HK-2 (cell line): ENCODE measurements around the gene LTB4R2.

Experiments used
- DNase-seq: peaks from one replicate; pipeline ENCODE4 v3.0.0-alpha.2; 2018; ENCODE audit not compliant: unreplicated experiment

Gene LTB4R2

DNA sequence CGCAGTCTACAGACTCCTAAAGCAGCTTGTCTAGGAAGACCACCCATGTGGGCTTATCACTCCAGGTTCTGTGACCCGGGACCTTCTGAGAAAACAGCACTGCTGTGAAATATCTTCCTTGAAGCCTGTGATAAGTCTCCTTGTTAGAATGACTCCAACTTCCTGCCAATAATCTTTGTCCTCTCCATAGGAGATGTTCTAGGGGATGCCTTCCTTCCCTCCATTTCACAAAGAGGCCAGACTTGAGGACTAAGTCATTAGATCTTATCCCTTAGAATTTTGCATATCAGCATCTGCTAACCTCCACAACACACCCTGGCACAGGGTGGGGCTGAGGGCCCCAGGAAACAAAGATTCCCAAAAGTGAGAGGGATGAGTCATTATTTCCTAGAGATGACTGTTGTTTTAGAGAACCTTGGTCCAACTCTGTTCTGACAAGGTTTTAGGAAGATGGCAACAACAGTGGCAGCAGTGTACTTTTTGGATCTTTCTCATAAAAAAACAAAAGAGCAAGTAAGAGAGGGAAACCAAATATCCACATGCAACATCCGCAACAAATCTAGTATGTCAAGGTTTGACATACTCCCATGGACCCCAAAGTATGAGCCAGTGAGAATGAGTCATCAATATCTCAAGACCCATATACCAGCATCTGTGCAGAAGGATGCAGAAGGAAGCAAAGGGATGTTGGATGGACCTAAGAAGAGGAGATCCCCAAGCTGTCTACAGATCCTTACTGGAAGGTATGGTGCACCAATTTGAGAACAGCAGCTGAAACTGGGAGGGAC lies 7.4 kb downstream of the LTB4R2 start:
- no peak for DNase-seq

DNA sequence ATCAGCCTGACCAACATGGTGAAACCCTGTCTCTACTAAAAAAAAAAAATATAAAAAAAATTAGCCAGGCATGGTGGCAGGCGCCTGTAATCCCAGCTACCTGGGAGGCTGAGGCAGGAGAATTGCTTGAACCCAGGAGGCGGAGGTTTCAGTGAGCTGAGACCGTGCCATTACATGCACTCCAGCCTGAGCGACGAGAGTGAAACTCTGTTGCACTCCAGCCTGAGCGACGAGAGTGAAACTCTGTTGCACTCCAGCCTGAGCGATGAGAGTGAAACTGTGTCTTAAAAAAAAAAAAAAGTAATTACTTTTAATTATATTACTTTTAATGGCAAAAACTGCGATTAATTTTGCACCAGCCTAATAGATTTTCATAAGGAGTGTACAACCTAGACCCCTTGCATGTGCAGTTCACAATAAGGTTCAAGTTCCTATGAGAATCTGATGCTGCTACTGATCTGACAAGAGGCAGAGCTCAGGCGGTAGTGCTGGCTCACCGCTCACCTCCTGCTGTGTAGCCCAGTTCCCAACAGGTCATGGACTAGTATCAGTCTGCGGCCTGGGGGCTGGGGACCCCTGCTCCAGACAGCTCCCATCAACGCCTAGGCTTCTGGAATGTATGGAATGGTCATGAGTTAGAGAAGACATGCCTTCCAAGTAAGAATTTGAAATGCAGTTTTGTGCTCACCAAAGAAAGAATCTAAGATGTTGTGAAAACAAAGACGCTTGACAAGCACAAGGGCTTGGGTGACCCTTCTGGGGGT lies 11.5 kb downstream of the LTB4R2 start:
- DNase-seq = no peak

DNA sequence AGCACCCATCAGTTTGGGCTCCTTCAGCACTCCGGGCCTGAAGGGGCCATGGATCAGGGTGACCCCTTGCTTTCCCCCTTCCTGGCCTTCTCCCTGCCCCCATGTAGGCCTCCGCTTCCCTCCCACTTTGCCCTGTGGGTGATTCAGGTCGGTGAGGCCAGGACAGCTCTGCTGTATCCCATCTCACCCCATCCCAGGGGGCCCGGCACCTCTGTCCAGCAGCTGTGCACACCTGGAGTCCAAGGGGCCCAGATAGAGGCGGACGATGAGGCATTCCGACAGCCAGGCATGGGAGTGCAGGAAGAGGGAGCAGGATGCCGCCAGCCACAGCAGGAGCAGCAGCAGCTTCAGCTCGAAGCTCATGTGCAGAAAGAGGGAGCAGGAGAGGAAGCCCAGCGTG lies 12.7 kb downstream of the LTB4R2 start:
- DNase-seq = no peak

DNA sequence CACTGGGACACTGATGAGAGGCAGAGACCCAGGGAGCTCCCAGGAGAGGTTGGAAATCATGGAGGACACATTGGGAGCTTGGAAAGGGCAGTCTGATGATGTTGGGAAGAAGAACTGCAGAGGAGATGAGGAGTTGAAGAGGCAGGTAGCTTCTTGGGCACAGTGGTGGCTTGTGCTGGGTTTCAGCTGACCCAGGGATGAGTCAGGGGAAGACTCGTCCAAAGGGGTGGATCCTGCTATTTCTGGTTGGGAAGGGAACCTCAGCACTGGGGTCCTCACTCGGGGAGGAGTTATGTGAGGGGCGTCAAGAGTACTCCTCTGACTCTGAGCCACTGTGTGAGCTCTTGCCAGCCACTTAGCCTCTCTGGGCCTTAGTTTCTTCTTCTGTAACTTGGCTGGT lies 13.4 kb downstream of the LTB4R2 start:
- no peak for DNase-seq

DNA sequence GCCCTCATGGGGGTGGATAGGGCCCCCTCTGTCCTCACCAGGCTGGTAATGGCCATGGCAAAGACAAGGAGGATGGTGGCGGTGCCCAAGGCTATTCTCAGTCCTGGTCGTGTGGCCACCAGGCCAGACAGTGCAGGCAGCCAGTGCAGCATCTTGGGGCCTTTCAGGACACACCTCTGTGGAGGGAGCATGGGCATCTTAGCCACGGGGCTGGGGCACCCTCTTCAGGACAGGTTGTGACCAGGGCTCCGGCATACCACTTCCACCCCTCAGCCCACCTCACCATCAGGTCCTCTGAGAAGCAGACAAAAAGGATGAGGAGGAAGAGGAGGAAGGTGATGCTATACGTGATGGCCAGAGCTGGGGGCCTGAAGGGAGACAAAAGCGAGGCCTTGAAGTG lies 14.1 kb downstream of the LTB4R2 start:
- no peak for DNase-seq

DNA sequence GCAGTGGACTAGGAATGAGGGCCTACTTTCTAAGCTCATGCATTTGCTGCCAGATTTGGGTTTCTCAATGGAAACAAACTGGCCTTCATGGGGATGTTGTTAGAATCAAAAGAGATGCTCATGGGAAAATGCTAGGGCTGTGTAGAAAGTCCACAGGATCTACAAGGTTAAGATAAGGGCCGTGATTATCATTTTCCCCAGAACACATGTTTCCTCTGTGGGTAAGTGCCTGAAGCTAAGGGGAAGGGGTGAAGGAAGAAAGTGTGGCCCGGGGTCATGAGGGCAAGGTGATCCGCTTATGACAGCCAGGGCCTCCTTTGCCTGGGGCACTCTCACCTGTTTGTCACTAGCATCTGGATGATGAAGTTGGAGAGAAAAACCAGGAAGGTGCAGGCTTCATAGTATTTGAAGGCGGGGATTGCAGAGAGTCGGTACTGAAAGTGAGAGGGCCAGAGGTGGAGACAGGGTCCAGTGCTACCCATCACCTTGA lies 15.1 kb downstream of the LTB4R2 start:
- DNase-seq = no peak

DNA sequence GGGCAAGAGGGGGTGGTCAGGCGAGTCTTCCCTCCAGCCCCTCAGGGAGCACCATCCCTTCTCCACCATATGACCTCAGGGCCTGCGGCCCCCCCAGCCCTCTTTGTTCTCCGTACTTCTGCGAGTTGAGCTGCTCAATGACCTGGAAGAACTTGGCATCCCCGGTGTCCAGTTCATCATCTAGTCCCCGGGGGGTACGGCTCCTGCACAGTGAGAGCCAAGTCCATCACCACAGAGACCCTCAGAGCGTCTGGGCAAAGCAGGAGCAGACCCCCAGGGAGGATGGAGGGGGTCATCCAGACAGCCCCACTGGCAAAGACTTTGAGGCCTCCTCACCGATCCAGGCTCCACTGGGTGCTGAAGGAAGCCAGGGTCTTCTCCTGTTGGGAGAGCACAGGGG lies 16.0 kb downstream of the LTB4R2 start:
- no peak for DNase-seq

DNA sequence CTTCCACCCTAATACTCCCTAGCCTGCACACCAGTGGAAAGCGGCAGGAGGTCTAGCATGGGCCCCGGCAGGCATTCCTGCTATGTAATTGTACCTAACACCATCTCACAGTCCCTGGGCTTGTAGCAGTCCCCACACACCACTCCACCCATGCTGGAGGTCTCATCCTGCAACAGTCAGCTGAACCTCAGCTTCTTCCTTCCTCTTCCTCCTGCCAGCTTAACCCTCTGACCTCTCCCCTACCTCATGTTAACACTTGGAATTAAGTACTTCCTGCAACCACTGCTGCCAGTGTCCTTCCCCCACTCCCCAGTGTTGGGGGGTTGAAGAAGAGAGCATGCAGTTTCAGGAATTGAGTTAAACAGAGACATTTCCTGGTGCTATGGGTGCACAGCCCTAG lies 17.4 kb downstream of the LTB4R2 start:
- DNase-seq = no peak

DNA sequence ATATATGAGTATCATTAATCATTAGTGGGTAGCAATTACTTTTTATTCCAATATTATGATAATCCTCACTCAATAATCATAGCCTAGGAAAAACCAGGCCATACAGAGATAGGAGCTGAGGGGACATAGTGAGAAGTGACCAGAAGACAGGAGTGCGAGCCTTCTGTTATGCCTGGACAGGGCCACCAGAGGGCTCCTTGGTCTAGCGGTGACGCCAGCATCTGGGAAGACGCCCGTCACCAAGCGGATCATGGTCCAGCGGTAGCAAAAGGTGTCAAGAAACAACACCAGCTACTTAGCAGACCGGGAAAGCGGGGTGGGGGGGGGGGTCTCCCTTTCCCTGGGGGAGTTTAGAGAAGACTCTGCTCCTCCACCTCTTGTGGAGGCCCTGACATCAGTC lies 18.0 kb downstream of the LTB4R2 start:
- DNase-seq = peak; percentile 20

DNA sequence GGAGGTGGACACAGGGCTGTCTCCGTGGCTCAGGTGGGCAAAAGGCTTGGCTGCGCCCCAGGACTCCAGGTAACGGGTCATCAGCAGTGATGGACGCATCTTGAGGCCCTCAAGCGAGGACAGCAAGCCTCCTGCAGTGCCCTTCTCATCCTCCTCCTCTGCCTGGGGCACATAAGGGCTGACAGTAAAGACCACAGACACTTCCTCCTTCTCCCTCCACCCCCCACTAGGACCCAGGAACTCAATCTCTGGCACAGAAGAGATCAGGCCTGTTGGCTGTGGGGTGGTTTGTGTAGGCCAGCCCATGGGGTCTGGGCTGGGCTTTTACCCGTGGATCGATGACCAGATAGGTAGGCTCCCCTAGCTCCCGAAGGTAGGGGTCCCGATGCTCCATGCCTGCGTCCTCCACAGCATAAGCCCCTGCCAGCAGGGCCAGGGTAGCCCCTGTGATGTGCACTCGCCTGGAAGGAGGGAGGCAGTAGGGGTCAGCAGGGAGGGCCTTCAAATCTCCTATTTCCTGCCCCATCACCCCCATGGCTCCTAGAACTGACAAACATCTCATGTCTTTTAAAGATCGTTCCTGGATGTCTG lies 19.2 kb downstream of the LTB4R2 start:
- no peak for DNase-seq

DNA sequence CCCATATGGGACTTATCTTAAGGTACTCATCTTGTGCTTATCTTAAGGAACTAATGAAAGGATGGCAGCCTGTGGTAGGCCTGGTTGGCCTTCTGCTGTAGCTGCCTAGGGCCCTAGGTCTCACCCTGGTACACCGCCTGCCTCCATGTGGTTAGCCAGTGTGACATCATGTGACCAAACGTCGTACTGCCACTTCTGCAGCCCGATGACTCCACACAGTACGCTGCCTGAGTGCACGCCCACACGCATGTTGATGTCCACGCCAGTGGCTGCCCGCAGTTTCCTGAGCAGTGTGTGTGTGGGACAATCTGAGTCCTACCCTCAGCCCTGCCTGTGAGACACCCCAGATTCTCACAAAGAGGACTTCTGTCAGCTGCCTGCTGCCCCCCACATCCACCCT lies 19.8 kb downstream of the LTB4R2 start:
- no peak for DNase-seq

DNA sequence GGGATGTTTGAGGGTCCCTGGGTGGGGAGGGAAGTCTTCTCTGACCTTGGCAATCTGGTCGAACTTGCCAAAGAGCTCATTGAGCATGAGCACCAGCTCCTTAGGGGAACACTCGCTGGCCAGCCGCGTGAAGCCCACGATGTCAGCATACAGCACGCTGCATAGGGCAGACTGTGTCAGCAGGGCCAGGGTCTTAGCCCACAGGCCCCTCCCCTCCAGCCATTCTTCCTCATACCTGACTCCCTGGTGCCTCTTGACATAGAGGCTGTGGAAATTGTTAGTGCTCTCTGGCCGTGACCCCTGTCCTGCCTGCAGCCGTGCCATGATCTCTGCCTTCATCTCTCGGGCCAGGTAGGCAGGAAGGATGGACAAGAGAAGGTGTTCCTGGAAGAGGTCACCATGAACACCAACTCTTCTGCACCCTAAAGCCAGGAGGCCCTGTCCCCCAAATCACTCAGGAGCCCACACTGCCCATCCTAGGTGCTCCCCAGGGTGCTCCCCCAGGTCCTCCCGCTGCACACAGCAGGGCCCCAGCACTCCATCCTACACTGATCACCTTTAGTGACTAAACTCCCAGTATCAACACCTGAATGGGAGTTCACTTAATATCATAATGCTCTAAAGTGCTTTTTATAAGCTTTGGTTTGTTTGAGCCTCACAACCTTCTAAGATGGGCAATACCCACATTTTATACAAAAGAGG lies 21.2 kb downstream of the LTB4R2 start:
- no peak for DNase-seq

DNA sequence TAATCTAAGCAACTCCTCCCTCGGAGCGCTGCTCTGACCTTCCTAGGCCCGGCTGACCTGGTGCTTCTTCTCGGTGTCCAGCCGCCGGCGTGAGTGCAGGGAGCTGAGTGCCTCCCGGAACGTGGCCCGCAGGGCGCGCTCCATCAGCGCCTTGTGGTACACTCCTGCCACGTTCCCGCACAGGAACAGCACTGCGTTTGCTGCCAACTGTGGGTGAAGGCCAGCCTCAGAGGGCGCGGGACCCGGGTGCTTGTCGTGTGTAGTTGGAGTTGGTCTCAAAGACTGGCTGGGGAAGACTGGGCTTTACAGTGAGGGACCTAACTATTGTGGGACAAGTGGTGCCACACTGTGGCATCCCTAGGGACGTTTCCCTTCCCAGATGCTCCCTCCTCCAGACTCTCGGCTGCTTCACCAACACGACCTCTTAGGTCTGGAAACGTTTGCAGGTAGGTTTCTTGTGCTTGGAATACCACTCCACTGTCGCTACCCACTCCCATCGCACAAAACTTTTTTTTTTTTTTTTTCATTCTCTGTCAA lies 21.9 kb downstream of the LTB4R2 start:
- no peak for DNase-seq

DNA sequence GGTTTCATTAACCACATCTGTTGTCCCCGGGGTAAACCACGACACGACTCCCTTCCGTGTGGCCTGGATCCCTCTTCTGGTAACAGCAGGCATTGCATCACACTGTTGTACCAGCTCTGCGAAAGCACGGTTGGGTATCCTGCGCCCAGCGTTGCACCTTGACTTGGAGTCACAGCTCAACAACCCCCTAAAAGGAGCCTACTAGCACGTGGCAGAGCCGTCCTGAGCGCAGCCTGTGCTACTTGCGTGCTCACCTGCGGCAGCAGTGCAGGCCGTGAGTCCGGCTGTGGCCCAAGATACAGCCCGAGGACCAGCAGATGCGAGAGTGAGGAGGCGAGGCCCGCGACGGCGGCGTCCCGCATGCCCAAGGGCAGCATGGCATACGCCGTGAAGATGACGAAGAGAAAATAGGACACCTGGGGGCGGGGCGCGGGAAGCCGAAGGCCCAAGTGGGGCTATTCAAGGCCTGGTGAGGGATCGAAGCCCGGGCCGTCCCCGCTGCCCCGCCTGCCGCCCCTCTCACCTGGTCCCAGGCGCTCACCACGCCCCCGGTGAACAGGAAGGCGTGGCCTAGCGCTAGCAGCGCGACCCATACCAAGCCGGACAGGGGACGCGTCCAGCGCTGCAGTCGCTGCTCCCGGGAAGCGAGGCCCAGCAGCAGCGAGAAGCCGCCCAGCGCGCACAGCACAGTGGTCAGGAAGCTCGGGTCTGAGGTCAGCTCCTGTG lies 22.5 kb downstream of the LTB4R2 start:
- DNase-seq = peak; percentile 31

DNA sequence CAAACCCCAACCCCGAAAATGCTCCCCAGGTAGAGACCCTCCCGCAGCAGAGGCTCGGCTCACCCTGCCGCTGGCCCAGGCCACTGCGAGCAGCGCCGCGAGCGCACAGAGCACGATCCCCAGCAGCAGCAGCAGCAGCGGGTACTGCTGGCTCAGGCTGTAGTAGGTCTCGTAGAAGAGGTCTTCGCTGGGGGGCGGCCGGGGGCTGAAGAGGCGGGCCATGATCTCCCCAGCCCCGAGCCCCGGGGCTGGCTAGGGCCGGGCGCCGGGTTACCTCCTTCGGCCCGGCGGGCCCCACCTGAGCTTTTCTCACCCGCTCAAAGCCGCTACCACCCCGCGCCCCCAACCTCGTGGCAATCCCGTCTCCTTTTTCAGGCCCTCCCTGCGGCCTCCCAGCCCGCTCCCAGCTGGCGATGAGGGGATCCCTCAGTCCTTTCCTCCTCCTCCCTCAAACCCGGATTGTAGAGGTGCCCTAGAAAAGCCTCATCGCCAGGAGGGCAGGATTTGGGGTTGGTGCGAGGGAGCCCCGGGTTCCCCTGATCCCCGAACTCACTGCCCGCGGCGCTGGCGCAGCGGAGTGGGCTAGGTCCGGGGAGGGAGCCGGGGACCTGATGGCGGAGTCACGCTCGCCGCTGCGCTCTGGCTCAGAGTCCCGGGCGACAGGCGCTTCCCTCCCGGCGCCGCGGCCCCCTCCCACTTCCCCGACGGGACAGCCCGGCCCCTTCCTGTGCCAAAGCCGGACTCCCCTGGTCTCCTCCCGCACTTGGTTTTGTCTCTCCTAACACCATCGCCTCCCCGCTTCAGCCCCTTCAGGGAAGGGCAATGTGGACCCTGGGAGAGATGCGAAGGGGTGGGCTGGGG lies 24.7 kb downstream of the LTB4R2 start, which contains the start of gene ADCY4:
Gene ADCY4 (minus strand): TSS at position 641 of the 861 bp plus-strand sequence. CDS start 419 bp downstream, at position 222.
- no peak for DNase-seq

DNA sequence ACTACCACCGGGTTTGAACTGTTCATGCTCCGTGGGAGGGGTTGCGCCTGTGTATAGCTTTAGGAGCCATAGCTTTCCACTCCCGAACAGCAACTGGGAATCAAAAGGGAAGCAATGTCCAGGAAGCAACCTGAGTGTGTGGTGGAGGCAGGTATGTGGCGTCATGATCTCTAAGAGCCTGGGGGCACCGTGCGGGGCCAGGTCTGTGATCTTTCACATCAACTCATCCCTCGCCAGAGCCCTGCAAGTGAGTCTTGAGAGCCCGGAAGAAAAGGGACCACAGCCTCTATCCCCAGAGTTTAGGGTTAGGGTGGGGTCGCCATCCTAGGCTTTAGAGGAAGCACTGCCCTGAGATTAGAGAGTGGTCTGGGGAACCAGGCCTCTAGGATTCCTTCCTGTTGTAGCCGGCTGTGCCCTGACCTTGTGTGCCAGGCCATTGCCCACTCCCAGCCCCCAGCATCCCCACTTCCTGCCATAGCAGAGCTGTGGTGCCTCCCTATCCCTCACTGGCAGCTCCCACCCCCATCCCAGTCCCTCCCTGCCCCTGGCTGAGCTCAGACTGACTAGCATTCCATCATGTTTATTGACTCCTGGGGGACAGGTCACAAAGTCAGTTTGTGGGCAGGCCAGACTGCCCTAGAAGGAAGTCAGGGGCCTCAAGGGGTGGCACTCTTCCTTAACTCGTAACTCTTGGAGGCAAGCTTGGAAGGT lies 25.7 kb downstream of the LTB4R2 start:
- DNase-seq = no peak

DNA sequence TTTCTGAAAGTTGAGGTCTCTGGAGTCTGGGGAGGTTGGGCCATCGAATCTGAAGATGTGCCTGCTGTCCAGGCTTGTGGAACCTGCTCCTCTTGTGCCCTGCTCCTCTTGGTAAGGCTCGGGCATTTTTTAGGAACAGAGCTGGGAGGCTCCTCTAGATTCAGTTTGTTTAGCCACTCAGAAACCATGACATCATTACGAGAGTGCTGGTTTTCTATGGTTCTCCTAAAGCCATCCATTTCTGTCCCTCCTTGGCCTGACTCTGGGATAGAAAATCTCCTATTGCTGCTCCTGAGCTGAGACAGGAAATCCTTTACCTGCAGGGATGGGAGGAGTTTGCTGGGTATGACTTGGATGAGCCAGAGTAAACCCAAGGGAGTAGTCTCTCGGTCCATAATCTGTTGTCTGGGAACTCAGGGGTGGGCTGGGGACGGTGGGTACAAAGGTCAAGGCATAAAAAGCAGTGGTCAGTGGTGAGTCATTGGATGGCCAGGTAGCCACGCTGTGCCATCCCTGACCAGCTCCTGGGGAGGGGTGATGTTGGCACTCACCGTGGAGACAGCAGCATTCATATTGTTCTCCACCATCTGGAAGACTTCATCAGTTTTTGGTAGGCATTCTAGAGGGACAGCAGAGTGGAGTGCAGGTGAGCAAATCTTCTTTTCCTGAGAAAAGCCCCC lies 27.3 kb downstream of the LTB4R2 start:
- no peak for DNase-seq

DNA sequence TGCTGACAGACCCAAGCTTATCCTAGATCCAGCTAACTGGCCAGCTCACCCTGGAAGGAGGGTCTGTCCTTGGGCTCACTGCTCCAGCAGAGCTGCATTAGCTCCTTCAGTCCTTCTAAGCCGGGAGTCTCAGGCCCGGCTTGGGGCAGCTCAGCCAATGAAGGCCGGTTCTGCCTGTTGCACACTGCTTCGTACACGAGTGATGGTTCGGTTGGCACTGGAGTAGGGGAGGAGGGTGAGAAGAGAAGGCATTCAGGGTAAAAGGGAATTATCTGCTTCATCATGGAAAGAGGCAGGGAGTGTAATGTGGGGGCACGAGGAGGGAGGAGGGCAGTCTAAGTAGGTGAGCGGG lies 27.9 kb downstream of the LTB4R2 start:
- no peak for DNase-seq

DNA sequence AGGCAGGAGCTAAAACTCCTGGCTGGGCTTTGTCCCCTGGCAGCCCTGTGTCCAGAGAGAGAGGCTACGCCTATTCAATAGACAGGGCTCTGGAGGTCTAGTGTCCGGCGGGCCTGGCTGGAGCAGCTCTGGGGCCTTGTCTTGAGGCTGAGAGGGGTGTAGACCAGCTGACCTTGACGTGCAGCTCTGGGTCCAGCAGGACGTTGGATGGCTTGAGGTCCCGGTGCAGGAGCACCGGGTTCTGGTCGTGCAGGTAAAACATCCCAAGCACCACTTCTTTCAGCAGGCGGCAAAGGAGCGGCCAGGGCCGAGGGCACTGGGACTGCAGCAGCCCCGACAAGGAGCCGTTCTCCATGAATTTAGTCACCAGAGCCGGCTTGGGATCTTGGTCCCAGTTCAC lies 28.9 kb downstream of the LTB4R2 start:
- no peak for DNase-seq
